Astrocyte of the spinal cord (primary cell): Measurements from ENCODE around the gene GHR.
"Not testable (repeated sequence)": the region's sequence is repeated elsewhere in the genome, so short reads cannot be mapped to it uniquely, and the experiment has no call there.

Source experiments
- DNase-seq: peaks from one replicate; pipeline ENCODE4 v3.0.0; 2011; ENCODE audit warnings: low read depth, low spot score
- H3K4me3 ChIP-seq: 2 replicates; pipeline ENCODE4 v1.5.1; 2011; ENCODE audit warnings: low read depth, mild to moderate bottlenecking, low read length, moderate library complexity
- in situ Hi-C: cut with HindIII; loops from 2 replicates; pipeline ENCODE4 v1.10.0; 2017; ENCODE audit warnings: low sequenced_read_pairs
- TF ChIP-seq, protein P1 (sequence below): IDR thresholded peaks from 2 replicates; pipeline ENCODE4 v1.5.1; 2012; ENCODE audit warnings: low read depth, mild to moderate bottlenecking, low read length, inconsistent platforms

Gene GHR

DNA sequence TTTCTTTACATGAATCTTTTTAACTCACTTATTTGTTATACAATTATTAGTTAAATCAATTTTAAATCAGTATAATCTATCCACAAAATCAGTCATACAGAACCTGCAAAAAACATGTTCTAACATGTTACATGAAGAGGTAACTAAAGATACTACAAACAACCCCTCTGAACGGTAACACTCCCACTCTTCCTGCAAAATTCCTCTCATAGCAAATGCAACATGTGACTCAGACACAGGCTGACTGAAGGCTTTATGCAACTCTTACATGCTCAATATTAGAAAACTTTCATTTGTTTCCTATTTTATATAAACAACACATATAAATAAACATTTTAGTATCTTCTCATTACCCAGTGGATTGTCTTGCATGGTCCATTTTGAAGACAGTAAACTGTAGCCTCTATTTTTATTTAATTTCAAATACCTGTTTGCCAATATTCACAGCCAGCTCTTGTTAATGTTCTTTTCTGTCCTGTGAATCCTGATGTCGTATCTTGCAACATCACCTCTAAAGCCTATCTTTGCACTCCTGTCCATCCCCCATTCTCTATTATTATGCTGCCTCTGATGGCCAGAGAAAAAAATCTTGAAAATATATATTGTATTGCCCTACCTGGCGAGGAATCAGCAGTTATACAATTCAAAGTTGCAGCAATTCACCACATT, 232.9 kb downstream of the GHR start:
- no peak overlapping the region for H3K4me3 ChIP-seq
- TF ChIP-seq, protein P1, sequence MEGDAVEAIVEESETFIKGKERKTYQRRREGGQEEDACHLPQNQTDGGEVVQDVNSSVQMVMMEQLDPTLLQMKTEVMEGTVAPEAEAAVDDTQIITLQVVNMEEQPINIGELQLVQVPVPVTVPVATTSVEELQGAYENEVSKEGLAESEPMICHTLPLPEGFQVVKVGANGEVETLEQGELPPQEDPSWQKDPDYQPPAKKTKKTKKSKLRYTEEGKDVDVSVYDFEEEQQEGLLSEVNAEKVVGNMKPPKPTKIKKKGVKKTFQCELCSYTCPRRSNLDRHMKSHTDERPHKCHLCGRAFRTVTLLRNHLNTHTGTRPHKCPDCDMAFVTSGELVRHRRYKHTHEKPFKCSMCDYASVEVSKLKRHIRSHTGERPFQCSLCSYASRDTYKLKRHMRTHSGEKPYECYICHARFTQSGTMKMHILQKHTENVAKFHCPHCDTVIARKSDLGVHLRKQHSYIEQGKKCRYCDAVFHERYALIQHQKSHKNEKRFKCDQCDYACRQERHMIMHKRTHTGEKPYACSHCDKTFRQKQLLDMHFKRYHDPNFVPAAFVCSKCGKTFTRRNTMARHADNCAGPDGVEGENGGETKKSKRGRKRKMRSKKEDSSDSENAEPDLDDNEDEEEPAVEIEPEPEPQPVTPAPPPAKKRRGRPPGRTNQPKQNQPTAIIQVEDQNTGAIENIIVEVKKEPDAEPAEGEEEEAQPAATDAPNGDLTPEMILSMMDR: no peak
- in situ Hi-C loops: no loop called here
- no peak for DNase-seq

DNA sequence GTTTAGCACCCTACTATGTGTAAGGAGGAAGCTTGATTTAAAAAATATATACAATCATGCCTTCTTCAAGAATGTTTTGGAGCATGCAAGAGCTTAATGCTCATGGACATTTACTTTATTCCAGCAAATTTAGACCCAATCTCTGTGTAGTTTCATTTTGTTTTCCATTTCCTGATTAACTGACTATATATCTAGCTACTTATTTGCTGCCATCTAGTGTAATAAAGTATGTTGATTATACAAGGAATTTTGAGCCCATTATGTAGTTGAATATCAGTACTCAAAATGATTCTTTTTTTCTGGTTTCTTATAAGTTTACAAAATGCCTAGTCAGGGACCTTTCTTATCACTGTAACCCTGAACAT, 233.4 kb downstream of the GHR start:
- DNase-seq: no peak
- in situ Hi-C loops: no loop called here
- H3K4me3 ChIP-seq: no peak overlapping the region
- TF ChIP-seq, protein P1: no peak

GRCh38 chr5:42659869-42660268, 236.6 kb downstream of the GHR start:
- DNase-seq, H3K4me3 ChIP-seq, in situ Hi-C loops: not testable (repeated sequence)

DNA sequence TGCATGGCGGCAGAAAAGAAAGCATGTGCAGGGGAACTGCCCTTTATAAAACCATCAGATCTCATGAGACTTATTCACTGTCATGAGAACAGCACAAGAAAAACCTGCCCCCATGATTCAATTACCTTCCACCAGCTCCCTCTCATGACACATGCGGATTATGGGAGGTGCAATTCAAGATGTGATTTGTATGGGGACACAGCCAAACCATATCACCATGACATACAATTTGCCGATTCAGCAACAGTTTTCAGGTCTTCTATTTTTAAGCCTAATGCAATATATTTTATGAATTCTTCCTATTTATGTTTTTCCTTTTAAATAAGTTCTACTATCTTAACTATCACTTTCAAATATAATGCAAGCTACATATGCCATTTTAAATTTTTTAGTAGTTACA, 242.6 kb downstream of the GHR start:
- TF ChIP-seq, protein P1: no peak
- DNase-seq: no peak
- in situ Hi-C loops: no loop called here
- no peak overlapping the region for H3K4me3 ChIP-seq

DNA sequence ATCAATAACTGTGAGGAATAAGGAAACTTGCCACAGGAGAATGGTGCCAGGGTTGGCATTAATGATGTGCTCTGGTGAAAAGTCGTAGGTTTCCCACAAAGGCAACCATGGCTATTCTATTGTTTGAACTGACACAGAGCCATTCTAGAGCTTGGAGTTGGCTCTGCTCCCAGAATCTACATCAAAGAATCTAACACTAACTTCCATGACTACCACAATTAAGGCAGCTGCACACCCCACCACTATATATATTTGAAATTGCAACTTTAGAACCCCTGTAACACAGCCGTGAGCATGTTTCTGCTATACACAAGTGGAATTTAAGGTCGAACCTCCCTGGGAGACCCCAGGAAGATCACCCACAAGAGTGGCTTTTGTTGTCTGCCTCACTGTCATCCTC, 243.6 kb downstream of the GHR start:
- in situ Hi-C loops: no loop called here

DNA sequence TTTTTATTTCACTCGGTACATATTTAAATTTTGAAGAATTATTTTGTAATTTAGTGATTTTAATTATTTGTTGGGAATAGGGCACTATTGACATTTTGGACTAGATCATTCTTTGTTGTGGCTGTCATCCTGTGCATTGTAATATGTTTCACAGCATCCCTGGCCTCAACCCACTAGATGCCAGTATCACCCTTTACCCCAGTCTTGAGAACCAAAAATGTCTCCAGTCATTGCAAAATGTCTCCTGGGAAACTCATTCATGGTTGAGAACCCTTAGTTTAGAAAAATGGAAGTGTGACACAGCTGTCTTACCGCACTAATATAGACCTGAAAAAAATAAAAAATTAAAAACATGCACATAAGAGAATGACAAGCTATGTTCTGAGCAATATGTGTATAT, 245.0 kb downstream of the GHR start:
- TF ChIP-seq, protein P1: no peak
- H3K4me3 ChIP-seq: no peak overlapping the region
- no peak for DNase-seq
- in situ Hi-C loops: no loop called here

More for the DNA sequence above, 243.6 kb downstream of the GHR start:
- DNase-seq: peak; percentile 18
- TF ChIP-seq, protein P1: no peak
- no peak overlapping the region for H3K4me3 ChIP-seq

DNA sequence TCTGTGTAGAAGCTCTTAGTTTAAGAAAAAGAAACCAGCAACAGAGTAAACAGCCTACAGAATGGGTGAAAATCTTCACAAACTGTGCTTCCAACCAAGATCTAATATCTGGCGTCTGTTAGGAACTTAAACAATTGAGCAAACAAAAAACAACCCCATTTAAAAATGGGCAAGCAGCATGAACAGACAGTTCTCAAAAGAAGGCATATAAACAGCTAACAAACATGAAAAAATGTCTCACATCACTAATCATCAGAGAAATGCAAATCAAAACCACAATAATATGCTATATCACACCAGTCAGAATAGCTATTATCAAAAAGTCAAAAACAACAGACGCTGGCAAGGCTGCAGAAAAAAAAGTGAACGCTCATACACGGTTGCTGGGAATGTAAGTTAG, 249.7 kb downstream of the GHR start:
- no peak for DNase-seq
- in situ Hi-C loops: no loop called here
- TF ChIP-seq, protein P1: no peak
- no peak overlapping the region for H3K4me3 ChIP-seq
